ENCODE data around the gene DSC1. TPM values are rescaled to one million over a fixed set of nuclear protein-coding genes. Genes with fewer than 3 reads are reported as not detected.

The DSC1 gene
- total RNA-seq, 1 donor from 2014 or later = not detected

- peak overlapping the region; percentile 85 for H3K27ac Mint-ChIP-seq
- TF ChIP-seq CTCF (IDR thresholded peaks at IDR 0.05; ENCODE audit: unreplicated experiment) = peak; percentile 25
- no peak overlapping the region for H3K4me3 Mint-ChIP-seq (ENCODE audit: low read depth)
- H3K27me3 Mint-ChIP-seq = no peaks in the 10 kb centered on the region
- no peaks in the 10 kb centered on the region for H3K9me3 Mint-ChIP-seq (ENCODE audit: low read depth)
- peak; percentile 15 for DNase-seq (ENCODE audit: low spot score, unreplicated experiment)
- no peaks in the 10 kb centered on the region for H3K36me3 Mint-ChIP-seq (ENCODE audit: insufficient read depth)
- peaks cover 54% of the 10 kb centered on the region for H3K4me1 Mint-ChIP-seq (ENCODE audit: low read depth)
Observed at GRCh38 chr18:31206787-31207381, 44.2 kb upstream of the DSC1 start.

GRCh38 chr18:31206071-31206470 lies 43.4 kb upstream of the DSC1 start:
- Mint-ChIP-seq H3K27me3 (no peaks in the 10 kb centered on the region), H3K9me3 (ENCODE audit: low read depth) (no peaks in the 10 kb centered on the region), H3K36me3 (ENCODE audit: insufficient read depth) (no peaks in the 10 kb centered on the region), H3K4me3 (ENCODE audit: low read depth) (no peak overlapping the region), H3K27ac (no peak overlapping the region), H3K4me1 (ENCODE audit: low read depth) (peaks cover 50% of the 10 kb centered on the region)
- TF ChIP-seq CTCF (IDR thresholded peaks at IDR 0.05; ENCODE audit: unreplicated experiment) = no peak
- no peak for DNase-seq (ENCODE audit: low spot score, unreplicated experiment)

- no peaks in the 10 kb centered on the region for H3K27me3 Mint-ChIP-seq
- H3K4me3 Mint-ChIP-seq (ENCODE audit: low read depth) = no peak overlapping the region
- no peak for DNase-seq (ENCODE audit: low spot score, unreplicated experiment)
- H3K9me3 Mint-ChIP-seq (ENCODE audit: low read depth) = no peaks in the 10 kb centered on the region
- H3K4me1 Mint-ChIP-seq (ENCODE audit: low read depth) = peaks cover 43% of the 10 kb centered on the region
- no peak overlapping the region for H3K27ac Mint-ChIP-seq
- no peaks in the 10 kb centered on the region for H3K36me3 Mint-ChIP-seq (ENCODE audit: insufficient read depth)
- TF ChIP-seq CTCF (IDR thresholded peaks at IDR 0.05; ENCODE audit: unreplicated experiment) = no peak
Observed at GRCh38 chr18:31205273-31205672, 42.6 kb upstream of the DSC1 start.

- H3K9me3 Mint-ChIP-seq (ENCODE audit: low read depth) = no peaks in the 10 kb centered on the region
Observed at GRCh38 chr18:31204833-31205232, 42.2 kb upstream of the DSC1 start.

GRCh38 chr18:31204166-31204565 lies 41.5 kb upstream of the DSC1 start:
- H3K36me3 Mint-ChIP-seq (ENCODE audit: insufficient read depth) = no peaks in the 10 kb centered on the region
- H3K27ac Mint-ChIP-seq = no peak overlapping the region
- TF ChIP-seq CTCF (IDR thresholded peaks at IDR 0.05; ENCODE audit: unreplicated experiment) = no peak
- H3K4me3 Mint-ChIP-seq (ENCODE audit: low read depth) = no peak overlapping the region
- H3K9me3 Mint-ChIP-seq (ENCODE audit: low read depth) = no peaks in the 10 kb centered on the region
- peaks cover 50% of the 10 kb centered on the region for H3K4me1 Mint-ChIP-seq (ENCODE audit: low read depth)
- H3K27me3 Mint-ChIP-seq = no peaks in the 10 kb centered on the region
- DNase-seq (ENCODE audit: low spot score, unreplicated experiment) = no peak

More at GRCh38 chr18:31204833-31205232, 42.2 kb upstream of the DSC1 start:
- Mint-ChIP-seq H3K27ac (no peak overlapping the region), H3K4me1 (ENCODE audit: low read depth) (peaks cover 44% of the 10 kb centered on the region), H3K27me3 (no peaks in the 10 kb centered on the region), H3K4me3 (ENCODE audit: low read depth) (no peak overlapping the region), H3K36me3 (ENCODE audit: insufficient read depth) (no peaks in the 10 kb centered on the region)
- TF ChIP-seq CTCF (IDR thresholded peaks at IDR 0.05; ENCODE audit: unreplicated experiment) = no peak
- no peak for DNase-seq (ENCODE audit: low spot score, unreplicated experiment)

Measured in progenitor cell of endocrine pancreas (in vitro differentiated cells).